GM23338 (cell line): ENCODE results near the gene NIPAL1.

Experiments used
- EZH2 ChIP-seq: fragments of 200-600 bp; sonication (generic); IDR thresholded peaks from one replicate; pipeline ENCODE4 v1.8.0; 2017; ENCODE audit warnings: antibody characterized with exemption, mild to moderate bottlenecking, low read depth; ENCODE audit not compliant: unreplicated experiment
- EZH2phosphoT487 ChIP-seq: fragments of 200-600 bp; sonication (generic); IDR thresholded peaks from one replicate; pipeline ENCODE4 v1.8.1; 2018; ENCODE audit warnings: antibody characterized with exemption; ENCODE audit not compliant: unreplicated experiment
- JUNB ChIP-seq: IDR thresholded peaks from one replicate; pipeline ENCODE4 v1.6.1; 2016; ENCODE audit warnings: antibody characterized with exemption; ENCODE audit not compliant: unreplicated experiment
- POLR2AphosphoS5 ChIP-seq: IDR thresholded peaks from 2 replicates; pipeline ENCODE4 v1.6.1; 2016; ENCODE audit warnings: antibody characterized with exemption, low read depth
- ZNF331 ChIP-seq: fragments of 250-450 bp; sonication (Bioruptor Pico); IDR thresholded peaks from 2 replicates; pipeline ENCODE4 v1.5.0; 2020; ENCODE audit warnings: low read depth, mild to moderate bottlenecking, moderate library complexity
- TF ChIP-seq, protein P1 (sequence below), 2 experiments: fragments of 200-600 bp in 1 of 2; sonication (generic) in 1 of 2; conservative IDR thresholded peaks; 2 replicates each; pipeline versions ENCODE4 v1.5.1 to v1.6.1; 2016 to 2017; ENCODE audit warnings: antibody characterized with exemption in 2 of 2, low read depth in 2 of 2, mild to moderate bottlenecking in 2 of 2, moderate library complexity in 1 of 2
- TF ChIP-seq, protein P2 (sequence below): IDR thresholded peaks from one replicate; pipeline ENCODE4 v1.6.1; 2018; ENCODE audit warnings: antibody characterized with exemption; ENCODE audit not compliant: unreplicated experiment

DNA sequence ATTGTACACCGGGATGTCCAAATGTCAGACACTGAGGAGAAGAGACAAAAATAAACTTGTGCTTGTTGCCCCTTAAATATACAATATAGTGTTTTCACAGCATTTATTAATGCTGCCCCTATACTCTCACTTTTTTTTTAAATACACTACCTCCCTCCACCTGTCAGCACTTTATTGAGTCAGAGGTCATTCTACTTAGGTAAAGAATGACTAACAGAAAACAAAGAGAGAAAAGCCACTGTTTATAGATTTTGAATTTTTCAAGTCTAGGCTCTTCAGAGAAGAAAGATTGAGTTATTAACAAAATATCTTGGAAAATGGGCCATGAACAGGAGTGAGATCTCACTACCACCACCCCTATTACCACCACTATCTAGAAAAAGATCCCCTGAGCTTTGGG lies 58.1 kb downstream of the NIPAL1 start:
- TF ChIP-seq, protein P1, sequence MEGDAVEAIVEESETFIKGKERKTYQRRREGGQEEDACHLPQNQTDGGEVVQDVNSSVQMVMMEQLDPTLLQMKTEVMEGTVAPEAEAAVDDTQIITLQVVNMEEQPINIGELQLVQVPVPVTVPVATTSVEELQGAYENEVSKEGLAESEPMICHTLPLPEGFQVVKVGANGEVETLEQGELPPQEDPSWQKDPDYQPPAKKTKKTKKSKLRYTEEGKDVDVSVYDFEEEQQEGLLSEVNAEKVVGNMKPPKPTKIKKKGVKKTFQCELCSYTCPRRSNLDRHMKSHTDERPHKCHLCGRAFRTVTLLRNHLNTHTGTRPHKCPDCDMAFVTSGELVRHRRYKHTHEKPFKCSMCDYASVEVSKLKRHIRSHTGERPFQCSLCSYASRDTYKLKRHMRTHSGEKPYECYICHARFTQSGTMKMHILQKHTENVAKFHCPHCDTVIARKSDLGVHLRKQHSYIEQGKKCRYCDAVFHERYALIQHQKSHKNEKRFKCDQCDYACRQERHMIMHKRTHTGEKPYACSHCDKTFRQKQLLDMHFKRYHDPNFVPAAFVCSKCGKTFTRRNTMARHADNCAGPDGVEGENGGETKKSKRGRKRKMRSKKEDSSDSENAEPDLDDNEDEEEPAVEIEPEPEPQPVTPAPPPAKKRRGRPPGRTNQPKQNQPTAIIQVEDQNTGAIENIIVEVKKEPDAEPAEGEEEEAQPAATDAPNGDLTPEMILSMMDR (conservative IDR thresholded peaks at IDR 0.05; ENCODE audit: low read depth in 2 of 2): no peak
- TF ChIP-seq EZH2: no peak
- TF ChIP-seq, protein P2, sequence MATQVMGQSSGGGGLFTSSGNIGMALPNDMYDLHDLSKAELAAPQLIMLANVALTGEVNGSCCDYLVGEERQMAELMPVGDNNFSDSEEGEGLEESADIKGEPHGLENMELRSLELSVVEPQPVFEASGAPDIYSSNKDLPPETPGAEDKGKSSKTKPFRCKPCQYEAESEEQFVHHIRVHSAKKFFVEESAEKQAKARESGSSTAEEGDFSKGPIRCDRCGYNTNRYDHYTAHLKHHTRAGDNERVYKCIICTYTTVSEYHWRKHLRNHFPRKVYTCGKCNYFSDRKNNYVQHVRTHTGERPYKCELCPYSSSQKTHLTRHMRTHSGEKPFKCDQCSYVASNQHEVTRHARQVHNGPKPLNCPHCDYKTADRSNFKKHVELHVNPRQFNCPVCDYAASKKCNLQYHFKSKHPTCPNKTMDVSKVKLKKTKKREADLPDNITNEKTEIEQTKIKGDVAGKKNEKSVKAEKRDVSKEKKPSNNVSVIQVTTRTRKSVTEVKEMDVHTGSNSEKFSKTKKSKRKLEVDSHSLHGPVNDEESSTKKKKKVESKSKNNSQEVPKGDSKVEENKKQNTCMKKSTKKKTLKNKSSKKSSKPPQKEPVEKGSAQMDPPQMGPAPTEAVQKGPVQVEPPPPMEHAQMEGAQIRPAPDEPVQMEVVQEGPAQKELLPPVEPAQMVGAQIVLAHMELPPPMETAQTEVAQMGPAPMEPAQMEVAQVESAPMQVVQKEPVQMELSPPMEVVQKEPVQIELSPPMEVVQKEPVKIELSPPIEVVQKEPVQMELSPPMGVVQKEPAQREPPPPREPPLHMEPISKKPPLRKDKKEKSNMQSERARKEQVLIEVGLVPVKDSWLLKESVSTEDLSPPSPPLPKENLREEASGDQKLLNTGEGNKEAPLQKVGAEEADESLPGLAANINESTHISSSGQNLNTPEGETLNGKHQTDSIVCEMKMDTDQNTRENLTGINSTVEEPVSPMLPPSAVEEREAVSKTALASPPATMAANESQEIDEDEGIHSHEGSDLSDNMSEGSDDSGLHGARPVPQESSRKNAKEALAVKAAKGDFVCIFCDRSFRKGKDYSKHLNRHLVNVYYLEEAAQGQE: no peak
- TF ChIP-seq EZH2phosphoT487: no peak
- TF ChIP-seq POLR2AphosphoS5: no peak
- no peak for TF ChIP-seq JUNB
- no peak for TF ChIP-seq ZNF331 (CRISPR knock-in tag)
